Pancreas (tissue), 10 donors: ENCODE data around the gene GDPGP1. TPM values are rescaled to one million over a fixed set of nuclear protein-coding genes. Genes with fewer than 3 reads are reported as not detected.
A peak's percentile ranks its signal among the peaks of the same experiment; 100 is the strongest.

Experiments
- ATAC-seq, 4 donors: fragments of 200-7000 bp; cut with Tn5 transposase; one replicate each; pipeline versions ENCODE4 v1.8.0 to v1.9.1; 2020; ENCODE audit warnings: mild to moderate bottlenecking in 4 of 4, moderate library complexity in 4 of 4
- DNase-seq, 6 donors: peaks; one replicate each; pipeline ENCODE4 v3.0.0-alpha.2; 2020
- FAIRE-seq: peaks from 2 replicates; lab custom pipeline; 2012; peaks lifted over from hg19 to GRCh38; lab: Jason Lieb, UNC
- H3K27ac ChIP-seq, 4 donors: fragments of 200-600 bp; sonication (generic); 1 replicate in 3 of 4; 2 replicates in 1 of 4; pipeline versions ENCODE4 v1.5.0 to v1.8.0; 2020
- H3K27me3 ChIP-seq, 4 donors: fragments of 200-600 bp; one replicate each; pipeline ENCODE4 v1.8.0; 2021
- H3K36me3 ChIP-seq, 3 donors: fragments of 200-600 bp; sonication (generic) in 1 of 3; one replicate each; pipeline versions ENCODE4 v1.5.0 to v1.8.0; 2020 to 2021
- H3K4me1 ChIP-seq, 3 donors: fragments of 200-600 bp; one replicate each; pipeline ENCODE4 v1.8.0; 2021
- H3K4me3 ChIP-seq, 4 donors: fragments of 200-600 bp; sonication (generic) in 2 of 4; one replicate each; pipeline versions ENCODE4 v1.5.0 to v1.8.0; 2020 to 2021
- H3K9me3 ChIP-seq, 4 donors: fragments of 200-600 bp; one replicate each; pipeline ENCODE4 v1.8.0; 2021
- CTCF ChIP-seq, 4 donors: fragments of 200-600 bp; sonication (generic) in 3 of 4; IDR thresholded peaks; one replicate each; pipeline versions ENCODE4 v1.5.0 to v1.8.0; 2021; ENCODE audit warnings: antibody characterized with exemption in 4 of 4
- WGBS, 2 donors: extraction: QIAGEN DNeasy Blood & Tissue Kit; methylation state at CpG; one replicate each; pipeline ENCODE4 v1.1.7; 2013; 5-methylcytosine and 5-hydroxymethylcytosine counted together
- intact Hi-C, 3 donors: fragments of 100-400 bp; cut with DNase I; formaldehyde crosslinking; loops; one replicate each; pipeline versions ENCODE4 v1.11.1 to v1.14.2; 2022
- polyA plus RNA-seq, 2 donors: library from polyadenylated mRNA; stranded (reverse); fragments of 200-250 nt; gene quantifications; one replicate each; pipeline ENCODE4 v1.2.3, GENCODE V29; 2013
- total RNA-seq, 6 donors: library from RNA; stranded (reverse); fragmentation: NEBNext Ultra II Directional in 4 of 6; extraction: Animal tissue kit (Norgen Biotek cat#: 25700) in 4 of 6; gene quantifications; one replicate each; pipeline versions ENCODE4 v1.2.1 to v1.2.4, GENCODE V29; 2021 to 2023
- donor health status: healthy with polysubstance abuse.
- donor health status: DM: no; HTN: no; CAD: no; lungs with moderate emphysema.
- donor health status: DM: no; HTN: no; CAD: no.
- donor health status: control.
- donor health status: control.
- donor health status: Bipolar disorder and iron deficiency.
- donor health status: DM: yes; HTN: yes; CAD: no.
- donor health status: DM: no; HTN: no; CAD: no.
- donor health status: DM: no; HTN: no; CAD: no.
- donor health status: DM: yes; HTN: yes; CAD: no.

GDPGP1 gene
- total and polyA plus RNA-seq, 8 donors = 2.0 to 7.0 (median 3.4) TPM

GRCh38 chr15:90239371-90239770, 5.4 kb downstream of the GDPGP1 start:
- FAIRE-seq (no peak), DNase-seq (no peak), ATAC-seq (no peak)
- Histone ChIP-seq H3K4me1 (peaks cover 0 to 3% (median 0%) of the 10 kb centered on the region in 3 donors), H3K9me3 (no peaks in the 10 kb centered on the region), H3K4me3 (no peak overlapping the region), H3K27me3 (no peaks in the 10 kb centered on the region), H3K27ac (no peak overlapping the region), H3K36me3 (peaks cover 0 to 4% (median 0%) of the 10 kb centered on the region in 3 donors)
- 85 to 86% methylated on average over 3 of the region's 3 CpGs for WGBS, 2 donors
- no peak for TF ChIP-seq CTCF (IDR thresholded peaks at IDR 0.05)
- intact Hi-C loops = no loop called here

- Histone ChIP-seq H3K36me3 (peaks cover 0 to 4% (median 0%) of the 10 kb centered on the region in 3 donors), H3K4me3 (no peak overlapping the region), H3K9me3 (no peaks in the 10 kb centered on the region), H3K27me3 (no peaks in the 10 kb centered on the region), H3K27ac (no peak overlapping the region), H3K4me1 (no peaks in the 10 kb centered on the region)
- 92 to 93% methylated on average over 8 of the region's 8 CpGs for WGBS, 2 donors
- FAIRE-seq (no peak), ATAC-seq (no peak), DNase-seq (no peak)
- intact Hi-C loops = no loop called here
- no peak for TF ChIP-seq CTCF (IDR thresholded peaks at IDR 0.05)
Observed at GRCh38 chr15:90240856-90241255, 6.8 kb downstream of the GDPGP1 start.

GRCh38 chr15:90241343-90242192, 7.6 kb downstream of the GDPGP1 start:
- no peaks in the 10 kb centered on the region for H3K4me1 ChIP-seq
- H3K4me3 ChIP-seq = no peak overlapping the region
- no peak overlapping the region for H3K27ac ChIP-seq
- ATAC-seq (peak in 1 of 4 donors; percentile 15), DNase-seq (peak in 1 of 6 donors; percentile 64), FAIRE-seq (no peak)
- H3K9me3 ChIP-seq = no peaks in the 10 kb centered on the region
- intact Hi-C loops = no loop called here
- peaks cover 0 to 4% (median 0%) of the 10 kb centered on the region in 3 donors for H3K36me3 ChIP-seq
- 81% methylated on average over 22 of the region's 22 CpGs for WGBS, 2 donors
- H3K27me3 ChIP-seq = no peaks in the 10 kb centered on the region
- TF ChIP-seq CTCF (IDR thresholded peaks at IDR 0.05) = no peak

- Histone ChIP-seq H3K4me1 (no peaks in the 10 kb centered on the region), H3K9me3 (no peaks in the 10 kb centered on the region), H3K4me3 (no peak overlapping the region), H3K27me3 (no peaks in the 10 kb centered on the region), H3K36me3 (no peaks in the 10 kb centered on the region), H3K27ac (no peak overlapping the region)
- intact Hi-C loops = no loop called here
- FAIRE-seq = no peak
- ATAC-seq = no peak
- WGBS, 2 donors = 70 to 72% methylated on average over 10 of the region's 10 CpGs
- DNase-seq = no peak
- no peak for TF ChIP-seq CTCF (IDR thresholded peaks at IDR 0.05)
Observed at GRCh38 chr15:90243943-90244639, 10.1 kb downstream of the GDPGP1 start.
